Lower leg skin (tissue), 3 donors: ENCODE measurements around the gene CAT.

Experiments used
- CTCF ChIP-seq, 3 donors: fragments of 450-650 bp; IDR thresholded peaks; one replicate each; pipeline ENCODE4 v1.5.1; 2016; ENCODE audit warnings: antibody characterized with exemption in 3 of 3, mild to moderate bottlenecking in 3 of 3, moderate library complexity in 2 of 3
- POLR2A ChIP-seq, 2 donors: fragments of 450-650 bp; IDR thresholded peaks; one replicate each; pipeline ENCODE4 v1.6.1; 2016 to 2017; ENCODE audit warnings: antibody characterized with exemption in 2 of 2, mild to moderate bottlenecking in 1 of 2, moderate library complexity in 1 of 2

GRCh38 chr11:34431979-34432378 lies 6.8 kb upstream of the CAT start:
- no peak for TF ChIP-seq POLR2A (IDR thresholded peaks at IDR 0.05)
- no peak for TF ChIP-seq CTCF (IDR thresholded peaks at IDR 0.05)
